DMS114 treated with DMSO at 0.1 percent for 48 hours (cell line): ENCODE measurements around the gene PLOD1.
"Not testable (repeated sequence)": the region's sequence is repeated elsewhere in the genome, so short reads cannot be mapped to it uniquely, and the experiment has no call there.

ENCODE experiments used
- DNase-seq: peaks from one replicate; lab custom pipeline; 2025; ENCODE audit not compliant: unreplicated experiment; lab: John Stamatoyannopoulos, UW

PLOD1 gene

DNA sequence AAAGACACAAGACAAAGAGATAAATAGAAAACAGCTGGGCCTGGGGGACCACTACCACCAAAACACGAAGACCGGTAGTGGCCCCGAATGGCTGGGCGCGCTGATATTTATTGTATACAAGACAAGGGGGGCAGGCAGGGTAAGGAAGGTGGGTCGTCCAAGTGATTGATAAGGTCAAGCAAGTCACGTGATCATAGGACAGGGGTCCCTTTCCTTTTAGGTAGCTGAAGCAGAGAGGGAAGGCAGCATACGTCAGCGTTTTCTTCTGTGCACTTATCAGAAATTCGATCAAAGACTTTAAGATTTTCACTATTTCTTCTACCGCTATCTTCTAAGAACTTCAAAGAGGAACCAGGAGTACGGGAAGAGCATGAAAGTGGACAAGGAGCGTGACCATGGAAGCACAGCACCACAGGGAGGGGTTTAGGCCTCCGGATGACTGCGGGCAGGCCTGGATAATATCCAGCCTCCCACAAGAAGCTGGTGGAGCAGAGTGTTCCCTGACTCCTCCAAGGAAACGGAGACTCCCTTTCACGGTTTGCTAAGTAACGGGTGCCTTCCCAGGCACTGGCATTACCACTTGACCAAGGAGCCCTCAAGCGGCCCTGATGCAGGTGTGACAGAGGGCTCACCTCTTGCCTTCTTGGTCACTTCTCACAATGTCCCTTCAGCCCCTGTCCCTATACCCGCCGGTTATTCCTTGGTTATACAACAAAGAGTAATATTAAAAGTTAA is 21.9 kb upstream of the PLOD1 start:
- not testable (repeated sequence) for DNase-seq

GRCh38 chr1:11913291-11913690 is 21.2 kb upstream of the PLOD1 start:
- no peak for DNase-seq

- no peak for DNase-seq
Measured at GRCh38 chr1:11914024-11914423, 20.5 kb upstream of the PLOD1 start.

- no peak for DNase-seq
Measured at GRCh38 chr1:11918799-11919519, 15.6 kb upstream of the PLOD1 start.

DNA sequence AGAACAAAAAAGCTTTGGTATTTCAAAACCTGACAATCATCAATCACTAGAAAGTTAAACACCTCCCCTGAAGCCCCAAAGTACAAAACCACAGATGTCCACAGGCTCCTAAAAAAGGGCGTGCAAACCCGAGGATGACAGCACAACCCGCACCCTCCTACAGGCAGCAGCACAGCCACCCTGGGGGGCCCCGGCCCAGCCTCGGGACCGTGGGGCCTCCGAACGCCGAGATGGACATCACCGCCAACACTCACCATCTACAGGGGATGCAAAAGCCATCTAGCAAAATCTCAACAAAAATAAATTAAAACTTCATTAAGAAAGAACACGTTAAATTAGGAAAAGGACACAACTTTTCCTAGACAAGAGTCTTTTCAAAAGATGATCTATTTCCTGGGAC is 14.9 kb upstream of the PLOD1 start:
- no peak for DNase-seq

DNA sequence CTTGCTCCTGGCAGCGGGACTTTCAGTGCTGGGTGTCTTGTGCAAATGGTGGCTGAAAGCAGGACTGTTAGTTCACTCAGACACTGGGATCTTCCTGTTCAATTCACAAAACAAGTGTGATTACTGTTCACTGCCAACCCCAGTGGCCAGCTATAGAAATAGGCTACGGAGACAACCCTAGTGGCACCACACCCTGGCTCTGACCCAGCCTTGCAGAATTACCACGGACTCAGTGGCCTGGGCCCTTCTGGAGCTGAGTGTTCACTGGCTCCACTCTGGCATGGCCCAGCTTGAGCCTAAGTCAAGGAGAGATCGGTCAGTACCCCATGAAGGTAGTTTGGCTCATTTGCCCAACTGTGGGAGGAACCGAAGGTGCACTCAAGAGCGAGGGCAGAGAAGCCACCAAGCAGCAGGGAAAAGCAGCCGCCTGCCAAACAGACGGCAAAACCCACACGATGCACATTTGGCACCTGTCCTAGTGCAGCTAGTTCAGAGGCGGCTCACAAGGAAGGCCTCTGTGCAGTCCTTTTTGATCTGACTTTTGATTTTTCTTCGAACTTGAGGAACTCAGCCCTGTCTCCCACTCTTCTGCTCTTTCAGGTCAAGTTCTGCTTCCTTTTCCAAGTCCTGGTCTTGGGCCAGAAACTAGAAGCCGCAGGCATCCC is 14.1 kb upstream of the PLOD1 start:
- DNase-seq: no peak

DNA sequence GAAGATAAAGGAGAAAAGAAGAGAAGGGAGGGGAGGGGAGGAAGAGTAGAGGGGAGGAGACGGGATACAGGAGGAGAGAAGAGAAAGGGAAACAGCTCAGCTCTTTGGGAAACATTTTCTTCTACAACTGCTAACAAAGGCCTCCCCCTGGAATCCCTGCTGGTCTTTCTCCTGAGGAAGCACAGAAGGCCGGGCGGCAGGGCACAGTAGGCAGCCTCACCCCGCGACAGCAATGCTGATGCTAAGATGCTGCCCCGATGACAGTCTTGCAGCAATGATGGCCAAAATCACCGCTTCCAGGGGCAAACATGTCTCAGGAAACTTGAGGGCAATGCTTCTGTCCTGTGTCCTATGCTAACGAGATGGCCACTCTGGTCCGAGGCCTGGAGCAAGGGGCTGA is 13.5 kb upstream of the PLOD1 start:
- DNase-seq: no peak

DNA sequence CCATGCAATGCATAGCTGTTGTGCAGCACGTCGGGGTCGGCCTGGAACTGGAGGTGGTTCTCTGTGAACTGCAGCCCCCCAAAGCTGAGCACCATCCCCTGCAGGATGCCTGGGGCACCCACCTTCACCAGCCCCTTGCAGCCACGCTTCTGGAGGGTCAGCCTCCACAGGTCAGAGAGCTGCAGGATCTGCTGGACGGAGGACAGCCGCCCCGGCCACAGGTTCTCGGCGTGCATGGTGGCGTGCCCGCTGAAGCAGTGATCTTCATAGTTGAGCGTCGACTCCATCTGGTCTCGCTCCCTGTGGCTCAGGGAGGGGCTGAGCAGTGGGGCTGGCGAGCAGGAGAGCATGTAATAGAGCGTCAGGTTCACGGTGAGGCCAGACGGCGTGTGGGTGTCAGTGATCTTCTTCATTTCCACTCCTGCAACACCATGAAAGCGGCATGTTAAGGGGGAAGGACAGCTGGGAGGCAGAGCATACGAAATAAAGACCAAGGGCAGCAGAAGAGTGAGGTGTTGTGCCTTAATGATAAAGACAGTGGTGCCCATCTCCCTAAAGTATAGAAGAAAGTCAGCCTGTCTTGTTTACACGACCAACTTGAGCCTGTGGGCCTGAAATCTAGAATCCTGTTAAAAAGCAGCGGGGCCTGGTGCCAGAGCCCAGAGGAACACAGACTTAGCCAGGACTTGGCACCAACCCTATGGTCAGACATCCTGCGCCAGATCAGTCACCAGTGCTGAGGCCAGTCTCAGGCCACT is 11.3 kb upstream of the PLOD1 start:
- DNase-seq: no peak

DNA sequence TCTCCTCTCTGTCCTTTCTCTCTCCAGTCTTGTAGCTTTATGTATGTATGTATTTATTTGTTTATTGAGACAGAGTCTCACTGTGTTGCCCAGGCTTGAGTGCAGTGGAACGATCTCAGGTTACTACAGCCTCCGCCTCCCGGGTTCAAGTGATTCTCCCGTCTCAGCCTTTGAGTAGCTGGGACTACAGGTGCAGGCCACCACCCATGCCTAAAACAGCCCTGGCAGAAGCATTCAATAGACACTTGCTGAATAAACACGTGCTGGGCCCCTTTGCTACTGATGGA is 10.7 kb upstream of the PLOD1 start:
- no peak for DNase-seq

- no peak for DNase-seq
Measured at GRCh38 chr1:11924334-11925195, 10.0 kb upstream of the PLOD1 start.

DNA sequence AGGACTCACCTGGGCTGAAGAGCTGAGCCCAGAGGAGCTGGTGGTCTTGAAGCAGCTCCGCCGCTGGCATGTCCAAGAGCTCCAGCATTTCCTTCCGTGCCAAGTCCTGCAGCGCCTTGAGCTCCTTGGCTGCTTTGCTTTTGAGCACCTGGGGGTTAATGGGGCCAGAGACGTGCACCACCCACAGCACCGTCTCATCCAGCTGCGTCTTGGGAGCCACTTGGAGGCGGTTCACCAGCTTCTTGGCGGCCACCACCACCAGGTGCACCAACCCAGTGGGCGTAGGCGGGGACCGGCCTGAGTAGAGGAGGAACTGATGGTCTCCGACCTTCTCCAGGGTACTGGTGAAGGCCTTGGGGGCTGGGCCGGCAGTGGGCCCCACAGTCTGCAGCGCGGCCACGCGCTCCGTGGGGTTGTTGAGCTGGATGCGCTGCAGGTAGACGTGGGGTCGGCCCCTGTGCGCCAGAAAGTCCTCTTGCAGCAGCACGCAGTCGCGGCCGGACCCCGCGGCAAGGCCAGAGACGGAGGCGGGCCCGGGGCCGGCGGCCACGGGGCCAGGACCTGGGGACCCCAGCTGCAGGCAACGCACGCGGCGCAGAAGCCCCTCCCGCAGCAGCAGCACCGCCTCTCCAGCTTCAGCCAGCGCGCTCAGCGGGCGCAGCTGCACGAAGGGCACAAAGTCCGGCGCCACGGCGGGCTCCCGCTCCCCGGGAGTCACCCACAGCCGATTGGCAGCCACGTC is 9.2 kb upstream of the PLOD1 start:
- not testable (repeated sequence) for DNase-seq

GRCh38 chr1:11925938-11926292 is 8.6 kb upstream of the PLOD1 start:
- DNase-seq: no peak

- DNase-seq: no peak
Measured at GRCh38 chr1:11927866-11928592, 6.5 kb upstream of the PLOD1 start.

GRCh38 chr1:11929849-11930248 is 4.7 kb upstream of the PLOD1 start:
- peak; percentile 32 for DNase-seq

DNA sequence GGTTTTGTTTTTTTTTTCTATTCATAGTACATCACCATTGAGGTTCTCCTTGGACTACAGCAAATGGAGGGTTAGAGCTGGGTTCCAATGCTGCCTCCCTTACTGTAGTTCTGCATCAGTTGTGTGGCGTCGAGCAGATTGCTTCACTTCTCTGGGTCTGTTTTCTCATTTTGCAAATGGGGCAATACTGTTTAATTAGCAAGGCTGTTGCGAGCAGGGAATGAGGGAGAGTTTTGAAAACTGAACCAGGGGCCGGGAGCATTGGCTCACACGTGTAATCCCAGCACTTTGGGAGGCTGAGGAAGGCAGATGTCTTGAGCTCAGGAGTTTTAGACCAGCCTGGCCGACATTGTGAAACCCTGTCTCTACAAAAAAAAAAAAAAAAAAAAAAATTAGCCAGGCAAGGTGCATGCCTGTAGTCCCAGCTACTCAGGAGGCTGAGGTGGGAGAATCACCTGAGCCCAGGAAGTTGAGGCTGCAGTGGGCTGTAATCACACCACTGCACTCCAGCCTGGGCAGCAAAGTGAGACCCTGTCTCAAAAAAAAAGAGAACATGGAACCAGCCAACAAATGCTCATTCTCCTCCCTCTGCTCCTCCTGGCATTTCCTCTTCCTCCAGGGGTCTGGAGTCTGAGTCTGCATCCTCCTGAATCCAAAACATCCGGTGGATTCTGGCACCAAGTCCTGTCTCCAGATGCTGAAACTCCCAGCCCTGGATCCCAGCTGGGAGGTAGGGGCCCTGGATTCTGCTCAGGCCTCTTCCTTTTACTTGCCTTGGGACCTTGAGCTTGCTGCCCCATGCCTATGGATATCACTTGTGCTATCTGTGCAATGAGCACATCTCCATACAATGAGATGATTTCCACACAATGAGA is 3.7 kb upstream of the PLOD1 start:
- no peak for DNase-seq

DNA sequence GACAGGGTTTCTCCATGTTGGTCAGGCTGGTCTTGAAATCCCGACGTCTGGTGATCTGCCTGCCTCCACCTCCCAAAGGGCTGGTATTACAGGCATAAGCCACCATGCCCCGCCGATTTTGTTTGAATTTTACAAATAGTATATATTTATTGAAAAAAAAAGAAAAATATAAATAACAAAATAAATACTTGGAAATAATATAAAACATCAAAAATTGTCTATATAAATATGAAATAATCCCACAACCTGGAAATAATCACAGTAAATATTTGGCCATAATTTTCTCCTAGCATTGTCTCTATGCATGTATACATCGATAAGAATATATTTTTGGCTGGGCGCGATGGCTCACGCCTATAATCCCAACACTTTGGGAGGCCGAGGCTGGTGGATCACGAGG is 2.7 kb upstream of the PLOD1 start:
- DNase-seq: no peak

- DNase-seq: no peak
Measured at GRCh38 chr1:11935057-11935412, 518 bp downstream of the PLOD1 start.

DNA sequence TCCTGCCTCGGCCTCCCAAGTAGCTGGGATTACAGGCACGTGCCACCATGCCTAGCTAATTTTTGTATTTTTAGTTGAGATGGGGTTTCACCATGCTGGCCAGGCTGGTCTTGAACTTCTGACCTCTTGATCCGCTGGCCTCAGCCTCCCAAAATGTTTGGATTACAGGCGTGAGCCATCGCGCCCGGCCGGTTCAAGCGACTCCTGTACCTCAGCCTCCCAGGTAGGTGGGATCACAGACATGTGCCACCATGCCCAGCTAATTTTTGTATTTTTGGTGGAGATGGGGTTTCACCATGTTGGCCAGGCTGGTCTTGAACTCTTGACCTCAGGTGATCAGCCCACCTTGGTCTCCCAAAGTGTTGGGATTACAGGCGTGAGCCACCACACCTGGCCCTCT is 1.2 kb downstream of the PLOD1 start:
- not testable (repeated sequence) for DNase-seq
